Heart right ventricle (tissue), 16 donors: ENCODE data around the gene PEX14. TPM values are rescaled to one million over a fixed set of nuclear protein-coding genes. Genes with fewer than 3 reads are reported as not detected.

ENCODE experiments used
- ATAC-seq, 8 donors: fragments of 200-7000 bp; cut with Tn5 transposase; one replicate each; pipeline ENCODE4 v1.9.1; 2020; ENCODE audit warnings: mild to moderate bottlenecking in 8 of 8, moderate library complexity in 8 of 8, moderate number of reproducible peaks in 1 of 8
- DNase-seq, 2 donors: peaks; one replicate each; pipeline ENCODE4 v3.0.0-alpha.2; 2020
- H3K27ac ChIP-seq, 10 donors: fragments of 200-600 bp; sonication (generic) in 2 of 10; one replicate each; pipeline versions ENCODE4 v1.5.0 to v1.8.0; 2020 to 2022; ENCODE audit warnings: mild to moderate bottlenecking in 3 of 10
- H3K27me3 ChIP-seq, 7 donors: fragments of 200-600 bp; one replicate each; pipeline ENCODE4 v1.8.0; 2021 to 2022; ENCODE audit warnings: mild to moderate bottlenecking in 2 of 7
- H3K36me3 ChIP-seq, 9 donors: fragments of 200-600 bp; sonication (generic) in 1 of 9; one replicate each; pipeline versions ENCODE4 v1.5.0 to v1.8.0; 2020 to 2022; ENCODE audit warnings: mild to moderate bottlenecking in 2 of 9
- H3K4me1 ChIP-seq, 9 donors: fragments of 200-600 bp; sonication (generic) in 1 of 9; one replicate each; pipeline versions ENCODE4 v1.5.0 to v1.8.0; 2020 to 2022; ENCODE audit warnings: mild to moderate bottlenecking in 4 of 9
- H3K4me3 ChIP-seq, 10 donors: fragments of 200-600 bp; sonication (generic) in 2 of 10; one replicate each; pipeline versions ENCODE4 v1.5.0 to v1.8.0; 2020 to 2022; ENCODE audit warnings: mild to moderate bottlenecking in 7 of 10, moderate library complexity in 2 of 10
- H3K9me3 ChIP-seq, 11 donors: fragments of 200-600 bp in 10 of 11; sonication (generic) in 2 of 11; one replicate each; pipeline versions ENCODE4 v1.5.0 to v1.8.0; 2013 to 2022; ENCODE audit warnings: mild to moderate bottlenecking in 2 of 11, control low read depth in 1 of 11, moderate library complexity in 1 of 11
- CTCF ChIP-seq, 9 donors: fragments of 200-600 bp; sonication (generic) in 2 of 9; IDR thresholded peaks; one replicate each; pipeline versions ENCODE4 v1.5.0 to v1.8.0; 2021 to 2022; ENCODE audit warnings: antibody characterized with exemption in 9 of 9, mild to moderate bottlenecking in 5 of 9, moderate library complexity in 1 of 9
- WGBS, 2 donors: extraction: QIAGEN DNeasy Blood & Tissue Kit; methylation state at CpG; one replicate each; pipeline ENCODE4 v1.1.7; 2013; ENCODE audit warnings: inconsistent platforms in 1 of 2; 5-methylcytosine and 5-hydroxymethylcytosine counted together
- intact Hi-C, 10 donors: fragments of 100-400 bp; cut with DNase I; formaldehyde crosslinking; loops; one replicate each; pipeline versions ENCODE4 v1.11.1 to v1.14.2; 2022
- polyA plus RNA-seq, 2 donors: library from polyadenylated mRNA; stranded (reverse); fragments of 200-250 nt; gene quantifications; one replicate each; pipeline ENCODE4 v1.2.3, GENCODE V29; 2013
- total RNA-seq, 10 donors: library from RNA; stranded (reverse); fragmentation: NEBNext Ultra II Directional in 3 of 10; extraction: Animal tissue kit (Norgen Biotek cat#: 25700) in 3 of 10; gene quantifications; one replicate each; pipeline versions ENCODE4 v1.2.1 to v1.2.4, GENCODE V29; 2021 to 2023
- donor health status: Arrhythmogenic right ventricular cardiomyopathy.
- donor health status: ischemic (EF 13 %, LVEDD 7.1; RV severe dilation, severe dysfunction).
- donor health status: healthy with polysubstance abuse.
- donor health status: DM: no; HTN: yes; CAD: no.
- donor health status: DM: no; HTN: no; CAD: no.
- donor health status: ischemic (EF 25% LVEDD 6.9; RV normal size, moderate dysfunction).
- donor health status: ischemic (EF 25% LVEDD 5.7; RV mildly dilated, moderate dysfunction).
- donor health status: healthy.
- donor health status: DM: yes; HTN: yes; CAD: no.
- donor health status: Ischemic cardiomyopathy.
- donor health status: ischemic (EF 35%, LVEDD 5.7; RV mildly dilated, moderate dysfunction).
- donor health status: nonischemic (EF 11% LVEDD 7.7; RV severe dilation, severe dysfunction).
- donor health status: DM: yes; HTN: yes; CAD: no.
- donor health status: PGD.
- donor health status: ischemic (EF 29% LVEDD 5.4; RV normal size, mild dysfunction).
- donor health status: nonischemic (EF 23%, LVEDD 6.1; RV moderate dilation, normal function).

PEX14 gene
- total and polyA plus RNA-seq, 12 donors = 17.1 to 31.9 (median 21.1) TPM

- ATAC-seq = peak in 5 of 8 donors; percentile 3 to 47 (median 44)
- peaks cover 12 to 59% (median 50%) of the 10 kb centered on the region in 9 donors for H3K4me1 ChIP-seq
- no peaks in the 10 kb centered on the region for H3K27me3 ChIP-seq
- H3K36me3 ChIP-seq = peaks cover 0 to 41% (median 11%) of the 10 kb centered on the region in 9 donors
- no peak for DNase-seq
- peak overlapping the region; percentile 71 to 91 (median 88) for H3K27ac ChIP-seq
- no peak for TF ChIP-seq CTCF (IDR thresholded peaks at IDR 0.05)
- WGBS, 2 donors = 45 to 55% methylated on average over 26 of the region's 26 CpGs
- peak overlapping the region in 1 of 10 donors; percentile 8 for H3K4me3 ChIP-seq
- intact Hi-C loops = loop anchor here in 2 of 10 donors (10.0 kb wide), 1 partner anchor 202 kb away; no protein-coding TSS in a partner anchor
- no peaks in the 10 kb centered on the region for H3K9me3 ChIP-seq
These were observed 188.3 kb downstream of the PEX14 start for GRCh38 chr1:10662824-10663677.

GRCh38 chr1:10663678-10664035, 188.9 kb downstream of the PEX14 start:
- Histone ChIP-seq H3K4me3 (no peak overlapping the region), H3K4me1 (peaks cover 18 to 65% (median 56%) of the 10 kb centered on the region in 9 donors)
- no peak for TF ChIP-seq CTCF (IDR thresholded peaks at IDR 0.05)

DNA sequence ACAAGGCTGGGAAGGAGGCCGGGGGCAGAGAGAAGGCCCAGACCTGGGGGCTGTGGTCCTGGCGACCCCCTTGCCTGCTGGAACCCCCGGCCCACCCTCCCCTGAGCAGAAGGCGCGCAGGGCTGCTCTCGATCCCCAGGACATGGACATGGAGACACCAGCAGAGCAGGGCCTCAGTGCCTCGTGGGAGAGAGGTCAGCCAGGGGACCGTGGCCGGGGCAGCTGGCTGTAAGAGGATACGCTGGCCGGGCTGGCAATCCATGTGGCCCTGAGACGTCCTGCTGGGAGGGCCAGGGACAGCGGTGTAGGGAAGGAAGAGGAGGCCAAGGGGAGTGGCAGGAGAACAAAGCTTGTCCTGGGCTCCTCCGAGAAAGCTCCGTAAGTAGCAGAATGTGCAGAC, 189.5 kb downstream of the PEX14 start:
- H3K27me3 ChIP-seq = no peaks in the 10 kb centered on the region
- peaks cover 0 to 30% (median 5%) of the 10 kb centered on the region in 9 donors for H3K36me3 ChIP-seq
- ATAC-seq (peak in 7 of 8 donors; percentile 9 to 48 (median 44)), DNase-seq (peak in 1 of 2 donors; percentile 62)
- H3K4me1 ChIP-seq = peaks cover 22 to 71% (median 62%) of the 10 kb centered on the region in 9 donors
- H3K4me3 ChIP-seq = no peak overlapping the region
- peak overlapping the region; percentile 71 to 91 (median 88) for H3K27ac ChIP-seq
- no peaks in the 10 kb centered on the region for H3K9me3 ChIP-seq
- intact Hi-C loops = loop anchor here in 2 of 10 donors (10.0 kb wide), 1 partner anchor 201 kb away; no protein-coding TSS in a partner anchor
- no peak for TF ChIP-seq CTCF (IDR thresholded peaks at IDR 0.05)
- 33 to 41% methylated on average over 15 of the region's 15 CpGs for WGBS, 2 donors

More at GRCh38 chr1:10663678-10664035, 188.9 kb downstream of the PEX14 start:
- WGBS, 2 donors = 12 to 32% methylated on average over 15 of the region's 15 CpGs
- Histone ChIP-seq H3K27me3 (no peaks in the 10 kb centered on the region), H3K27ac (peak overlapping the region; percentile 71 to 91 (median 88)), H3K9me3 (no peaks in the 10 kb centered on the region), H3K36me3 (peaks cover 0 to 36% (median 8%) of the 10 kb centered on the region in 9 donors)
- ATAC-seq (peak; percentile 54 to 86 (median 77)), DNase-seq (peak; percentile 57 to 72)
- intact Hi-C loops = loop anchor here in 2 of 10 donors (10.0 kb wide), 1 partner anchor 201 kb away; no protein-coding TSS in a partner anchor

DNA sequence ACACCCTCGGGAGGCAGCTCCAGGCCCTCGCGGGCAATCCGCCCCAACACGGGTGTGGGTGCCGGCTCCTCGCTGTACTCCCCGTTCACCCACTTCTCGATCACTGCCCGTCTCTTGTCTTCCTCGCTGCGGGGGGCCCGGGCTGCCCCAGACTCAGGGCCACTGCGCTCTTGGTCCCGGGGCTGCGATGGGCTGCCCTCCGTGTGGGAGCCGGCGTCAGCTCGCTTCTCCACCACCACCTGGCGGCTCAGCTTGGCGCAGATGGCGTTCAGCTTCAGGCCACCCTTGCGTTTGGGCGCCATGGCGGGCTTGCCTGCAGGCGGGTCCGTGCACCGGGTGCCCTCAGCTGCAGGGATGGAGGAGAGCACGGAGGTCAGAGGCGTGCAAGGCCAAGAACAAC, 190.5 kb downstream of the PEX14 start:
- peaks cover 22 to 81% (median 70%) of the 10 kb centered on the region in 9 donors for H3K4me1 ChIP-seq
- peak overlapping the region in 9 of 10 donors; percentile 26 to 91 (median 89) for H3K27ac ChIP-seq
- DNase-seq (no peak), ATAC-seq (no peak)
- no peaks in the 10 kb centered on the region for H3K9me3 ChIP-seq
- intact Hi-C loops = loop anchor here in 2 of 10 donors (10.0 kb wide), 1 partner anchor 200 kb away; no protein-coding TSS in a partner anchor
- peaks cover 0 to 20% (median 3%) of the 10 kb centered on the region in 9 donors for H3K36me3 ChIP-seq
- WGBS, 2 donors = 94 to 95% methylated on average over 31 of the region's 31 CpGs
- no peak overlapping the region for H3K4me3 ChIP-seq
- H3K27me3 ChIP-seq = no peaks in the 10 kb centered on the region
- no peak for TF ChIP-seq CTCF (IDR thresholded peaks at IDR 0.05)
